GM23338 (cell line): ENCODE data around the gene DNASE1. TPM values are rescaled to one million over a fixed set of nuclear protein-coding genes. Genes with fewer than 3 reads are reported as not detected.

Experiments used
- ATAC-seq: fragments of 200-7000 bp; cut with Tn5 transposase; 3 replicates; pipeline ENCODE4 v1.9.1; 2020
- DNase-seq: peaks from one replicate; pipeline ENCODE4 v3.0.0-alpha.2; 2015; ENCODE audit warnings: low spot score
- H2AFZ ChIP-seq: fragments of 200-600 bp; sonication (generic); 2 replicates; pipeline ENCODE4 v1.8.0; 2016; ENCODE audit warnings: antibody characterized with exemption, mild to moderate bottlenecking, moderate library complexity
- H3F3A ChIP-seq: fragments of 200-600 bp; sonication (generic); replicated peaks from 2 replicates; pipeline ENCODE4 v1.8.0; 2017; ENCODE audit warnings: antibody characterized with exemption, mixed run types, low read depth
- H3K27ac ChIP-seq: fragments of 200-600 bp; sonication (generic); 2 replicates; pipeline ENCODE4 v1.6.1; 2016; ENCODE audit warnings: low read depth
- H3K27me3 ChIP-seq: fragments of 200-600 bp; sonication (generic); 2 replicates; pipeline ENCODE4 v1.8.0; 2016; ENCODE audit warnings: mild to moderate bottlenecking, mixed run types, moderate library complexity; ENCODE audit not compliant: insufficient read depth
- H3K36me3 ChIP-seq: fragments of 200-600 bp; sonication (generic); 2 replicates; pipeline ENCODE4 v1.8.0; 2016; ENCODE audit warnings: mild to moderate bottlenecking; ENCODE audit not compliant: insufficient read depth
- H3K4me1 ChIP-seq: fragments of 200-600 bp; sonication (generic); 2 replicates; pipeline ENCODE4 v1.8.0; 2016; ENCODE audit warnings: mild to moderate bottlenecking, moderate library complexity; ENCODE audit not compliant: insufficient read depth
- H3K4me2 ChIP-seq: fragments of 200-600 bp; sonication (generic); 2 replicates; pipeline ENCODE4 v1.7.1; 2017; ENCODE audit warnings: mixed run types
- H3K4me3 ChIP-seq: fragments of 200-600 bp; sonication (generic); 2 replicates; pipeline ENCODE4 v1.6.1; 2016; ENCODE audit warnings: mixed run types
- H3K79me2 ChIP-seq: fragments of 200-600 bp; sonication (generic); replicated peaks from 2 replicates; pipeline ENCODE4 v1.8.0; 2017; ENCODE audit warnings: mild to moderate bottlenecking; ENCODE audit not compliant: insufficient read depth
- H3K9me2 ChIP-seq: fragments of 200-600 bp; sonication (generic); 2 replicates; pipeline ENCODE4 v1.8.0; 2017; ENCODE audit not compliant: insufficient read depth
- H4K20me1 ChIP-seq: fragments of 200-600 bp; sonication (generic); replicated peaks from 2 replicates; pipeline ENCODE4 v1.8.0; 2017; ENCODE audit warnings: mild to moderate bottlenecking; ENCODE audit not compliant: insufficient read depth
- H3K27ac Mint-ChIP-seq: 2 replicates; pipeline ENCODE4 v1.8.0; 2020; ENCODE audit warnings: inconsistent platforms, mild to moderate bottlenecking, moderate library complexity, mixed read lengths
- H3K27me3 Mint-ChIP-seq: 3 replicates; pipeline ENCODE4 v1.8.0; 2022; ENCODE audit warnings: low read depth, mild to moderate bottlenecking, moderate library complexity, mixed read lengths, inconsistent platforms; ENCODE audit not compliant: insufficient read depth, poor library complexity
- H3K36me3 Mint-ChIP-seq: 3 replicates; pipeline ENCODE4 v1.8.0; 2021; ENCODE audit warnings: low read depth, mild to moderate bottlenecking, inconsistent platforms, moderate library complexity, mixed read lengths
- H3K4me1 Mint-ChIP-seq: 3 replicates; pipeline ENCODE4 v1.8.0; 2020; ENCODE audit warnings: mild to moderate bottlenecking, inconsistent platforms, mixed read lengths
- H3K4me3 Mint-ChIP-seq: 3 replicates; pipeline ENCODE4 v1.8.0; 2021; ENCODE audit warnings: moderate library complexity, mild to moderate bottlenecking, inconsistent platforms, mixed read lengths
- H3K9me3 Mint-ChIP-seq: 3 replicates; pipeline ENCODE4 v1.8.0; 2020; ENCODE audit warnings: moderate library complexity, mild to moderate bottlenecking, inconsistent platforms, mixed read lengths
- EZH2 ChIP-seq: fragments of 200-600 bp; sonication (generic); IDR thresholded peaks from one replicate; pipeline ENCODE4 v1.8.0; 2017; ENCODE audit warnings: antibody characterized with exemption, mild to moderate bottlenecking, low read depth; ENCODE audit not compliant: unreplicated experiment
- EZH2phosphoT487 ChIP-seq: fragments of 200-600 bp; sonication (generic); IDR thresholded peaks from one replicate; pipeline ENCODE4 v1.8.1; 2018; ENCODE audit warnings: antibody characterized with exemption; ENCODE audit not compliant: unreplicated experiment
- JUNB ChIP-seq: IDR thresholded peaks from one replicate; pipeline ENCODE4 v1.6.1; 2016; ENCODE audit warnings: antibody characterized with exemption; ENCODE audit not compliant: unreplicated experiment
- NANOG ChIP-seq: IDR thresholded peaks from 2 replicates; pipeline ENCODE4 v1.6.1; 2016; ENCODE audit warnings: antibody characterized with exemption, borderline replicate concordance
- POLR2AphosphoS5 ChIP-seq: IDR thresholded peaks from 2 replicates; pipeline ENCODE4 v1.6.1; 2016; ENCODE audit warnings: antibody characterized with exemption, low read depth
- ZNF114 ChIP-seq: fragments of 250-450 bp; sonication (Bioruptor Pico); IDR thresholded peaks from 2 replicates; pipeline ENCODE4 v1.5.0; 2020; ENCODE audit warnings: mild to moderate bottlenecking, moderate library complexity
- ZNF331 ChIP-seq: fragments of 250-450 bp; sonication (Bioruptor Pico); IDR thresholded peaks from 2 replicates; pipeline ENCODE4 v1.5.0; 2020; ENCODE audit warnings: low read depth, mild to moderate bottlenecking, moderate library complexity
- polyA plus RNA-seq: library from polyadenylated mRNA; unstranded; fragments of >200 nt; fragmentation: Nextera tagmentation; extraction: Ambion mirVana; gene quantifications from 2 replicates; pipeline ENCODE4 v1.2.1, GENCODE V29; 2016
- total RNA-seq: library from RNA; depleted of rRNA; stranded (reverse); fragments of >200 nt; shearing (Covaris generic); gene quantifications from 2 replicates; pipeline ENCODE4 v1.2.3, GENCODE V29; 2014
- TF ChIP-seq, protein P1 (sequence below): IDR thresholded peaks from one replicate; pipeline ENCODE4 v1.6.1; 2018; ENCODE audit warnings: antibody characterized with exemption; ENCODE audit not compliant: unreplicated experiment
- TF ChIP-seq, protein P2 (sequence below): fragments of 250-450 bp; sonication (Bioruptor Pico); IDR thresholded peaks from 2 replicates; pipeline ENCODE4 v1.5.0; 2020; ENCODE audit warnings: mild to moderate bottlenecking, moderate library complexity
- TF ChIP-seq, protein P3 (sequence below): IDR thresholded peaks from 2 replicates; pipeline ENCODE4 v1.6.1; 2016; ENCODE audit warnings: antibody characterized with exemption
- TF ChIP-seq, protein P4 (sequence below), 2 experiments: fragments of 200-600 bp in 1 of 2; sonication (generic) in 1 of 2; conservative IDR thresholded peaks; 2 replicates each; pipeline versions ENCODE4 v1.5.1 to v1.6.1; 2016 to 2017; ENCODE audit warnings: antibody characterized with exemption in 2 of 2, low read depth in 2 of 2, mild to moderate bottlenecking in 2 of 2, moderate library complexity in 1 of 2

The DNASE1 gene
- total and polyA plus RNA-seq, 2 experiments from 2014 or later = 7.9 to 23.0 TPM

DNA sequence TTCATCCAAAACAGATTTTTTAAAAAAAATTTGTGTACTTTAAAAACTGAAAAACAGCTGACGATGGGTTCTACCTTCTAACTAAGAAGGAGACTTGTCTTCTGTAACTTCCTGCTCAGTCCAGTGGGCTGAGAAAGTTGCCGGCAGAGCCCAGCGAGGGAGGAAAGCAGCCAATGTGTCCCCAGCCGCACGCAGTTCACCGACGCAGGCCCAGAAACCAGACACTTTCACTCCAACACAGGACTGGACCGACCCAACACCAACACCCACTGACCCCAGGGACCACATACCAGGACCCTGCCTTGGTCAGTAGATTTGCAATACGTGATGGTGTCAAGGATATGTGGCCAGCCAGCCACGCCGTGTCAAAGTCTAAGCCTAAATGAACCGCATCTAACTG is 37.3 kb downstream of the DNASE1 start:
- Histone ChIP-seq H3K27me3 (no peaks in the 10 kb centered on the region), H3K4me2 (no peak overlapping the region), H3K4me1 (no peaks in the 10 kb centered on the region), H3K9me2 (no peaks in the 10 kb centered on the region), H4K20me1 (peaks cover 24% of the 10 kb centered on the region), H3F3A (peaks cover 12% of the 10 kb centered on the region; the same call in 1 of the 2 replicates), H3K4me3 (no peak overlapping the region), H2AFZ (no peak overlapping the region), H3K27ac (no peak overlapping the region), H3K79me2 (peaks cover 59% of the 10 kb centered on the region), H3K36me3 (peaks cover 15% of the 10 kb centered on the region)
- Mint-ChIP-seq H3K4me3 (no peak overlapping the region), H3K36me3 (peaks cover 52% of the 10 kb centered on the region), H3K4me1 (peaks cover 12% of the 10 kb centered on the region), H3K27me3 (peaks cover 7% of the 10 kb centered on the region), H3K9me3 (no peaks in the 10 kb centered on the region), H3K27ac (no peak overlapping the region)
- TF ChIP-seq, protein P1, sequence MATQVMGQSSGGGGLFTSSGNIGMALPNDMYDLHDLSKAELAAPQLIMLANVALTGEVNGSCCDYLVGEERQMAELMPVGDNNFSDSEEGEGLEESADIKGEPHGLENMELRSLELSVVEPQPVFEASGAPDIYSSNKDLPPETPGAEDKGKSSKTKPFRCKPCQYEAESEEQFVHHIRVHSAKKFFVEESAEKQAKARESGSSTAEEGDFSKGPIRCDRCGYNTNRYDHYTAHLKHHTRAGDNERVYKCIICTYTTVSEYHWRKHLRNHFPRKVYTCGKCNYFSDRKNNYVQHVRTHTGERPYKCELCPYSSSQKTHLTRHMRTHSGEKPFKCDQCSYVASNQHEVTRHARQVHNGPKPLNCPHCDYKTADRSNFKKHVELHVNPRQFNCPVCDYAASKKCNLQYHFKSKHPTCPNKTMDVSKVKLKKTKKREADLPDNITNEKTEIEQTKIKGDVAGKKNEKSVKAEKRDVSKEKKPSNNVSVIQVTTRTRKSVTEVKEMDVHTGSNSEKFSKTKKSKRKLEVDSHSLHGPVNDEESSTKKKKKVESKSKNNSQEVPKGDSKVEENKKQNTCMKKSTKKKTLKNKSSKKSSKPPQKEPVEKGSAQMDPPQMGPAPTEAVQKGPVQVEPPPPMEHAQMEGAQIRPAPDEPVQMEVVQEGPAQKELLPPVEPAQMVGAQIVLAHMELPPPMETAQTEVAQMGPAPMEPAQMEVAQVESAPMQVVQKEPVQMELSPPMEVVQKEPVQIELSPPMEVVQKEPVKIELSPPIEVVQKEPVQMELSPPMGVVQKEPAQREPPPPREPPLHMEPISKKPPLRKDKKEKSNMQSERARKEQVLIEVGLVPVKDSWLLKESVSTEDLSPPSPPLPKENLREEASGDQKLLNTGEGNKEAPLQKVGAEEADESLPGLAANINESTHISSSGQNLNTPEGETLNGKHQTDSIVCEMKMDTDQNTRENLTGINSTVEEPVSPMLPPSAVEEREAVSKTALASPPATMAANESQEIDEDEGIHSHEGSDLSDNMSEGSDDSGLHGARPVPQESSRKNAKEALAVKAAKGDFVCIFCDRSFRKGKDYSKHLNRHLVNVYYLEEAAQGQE = no peak
- TF ChIP-seq, protein P2, sequence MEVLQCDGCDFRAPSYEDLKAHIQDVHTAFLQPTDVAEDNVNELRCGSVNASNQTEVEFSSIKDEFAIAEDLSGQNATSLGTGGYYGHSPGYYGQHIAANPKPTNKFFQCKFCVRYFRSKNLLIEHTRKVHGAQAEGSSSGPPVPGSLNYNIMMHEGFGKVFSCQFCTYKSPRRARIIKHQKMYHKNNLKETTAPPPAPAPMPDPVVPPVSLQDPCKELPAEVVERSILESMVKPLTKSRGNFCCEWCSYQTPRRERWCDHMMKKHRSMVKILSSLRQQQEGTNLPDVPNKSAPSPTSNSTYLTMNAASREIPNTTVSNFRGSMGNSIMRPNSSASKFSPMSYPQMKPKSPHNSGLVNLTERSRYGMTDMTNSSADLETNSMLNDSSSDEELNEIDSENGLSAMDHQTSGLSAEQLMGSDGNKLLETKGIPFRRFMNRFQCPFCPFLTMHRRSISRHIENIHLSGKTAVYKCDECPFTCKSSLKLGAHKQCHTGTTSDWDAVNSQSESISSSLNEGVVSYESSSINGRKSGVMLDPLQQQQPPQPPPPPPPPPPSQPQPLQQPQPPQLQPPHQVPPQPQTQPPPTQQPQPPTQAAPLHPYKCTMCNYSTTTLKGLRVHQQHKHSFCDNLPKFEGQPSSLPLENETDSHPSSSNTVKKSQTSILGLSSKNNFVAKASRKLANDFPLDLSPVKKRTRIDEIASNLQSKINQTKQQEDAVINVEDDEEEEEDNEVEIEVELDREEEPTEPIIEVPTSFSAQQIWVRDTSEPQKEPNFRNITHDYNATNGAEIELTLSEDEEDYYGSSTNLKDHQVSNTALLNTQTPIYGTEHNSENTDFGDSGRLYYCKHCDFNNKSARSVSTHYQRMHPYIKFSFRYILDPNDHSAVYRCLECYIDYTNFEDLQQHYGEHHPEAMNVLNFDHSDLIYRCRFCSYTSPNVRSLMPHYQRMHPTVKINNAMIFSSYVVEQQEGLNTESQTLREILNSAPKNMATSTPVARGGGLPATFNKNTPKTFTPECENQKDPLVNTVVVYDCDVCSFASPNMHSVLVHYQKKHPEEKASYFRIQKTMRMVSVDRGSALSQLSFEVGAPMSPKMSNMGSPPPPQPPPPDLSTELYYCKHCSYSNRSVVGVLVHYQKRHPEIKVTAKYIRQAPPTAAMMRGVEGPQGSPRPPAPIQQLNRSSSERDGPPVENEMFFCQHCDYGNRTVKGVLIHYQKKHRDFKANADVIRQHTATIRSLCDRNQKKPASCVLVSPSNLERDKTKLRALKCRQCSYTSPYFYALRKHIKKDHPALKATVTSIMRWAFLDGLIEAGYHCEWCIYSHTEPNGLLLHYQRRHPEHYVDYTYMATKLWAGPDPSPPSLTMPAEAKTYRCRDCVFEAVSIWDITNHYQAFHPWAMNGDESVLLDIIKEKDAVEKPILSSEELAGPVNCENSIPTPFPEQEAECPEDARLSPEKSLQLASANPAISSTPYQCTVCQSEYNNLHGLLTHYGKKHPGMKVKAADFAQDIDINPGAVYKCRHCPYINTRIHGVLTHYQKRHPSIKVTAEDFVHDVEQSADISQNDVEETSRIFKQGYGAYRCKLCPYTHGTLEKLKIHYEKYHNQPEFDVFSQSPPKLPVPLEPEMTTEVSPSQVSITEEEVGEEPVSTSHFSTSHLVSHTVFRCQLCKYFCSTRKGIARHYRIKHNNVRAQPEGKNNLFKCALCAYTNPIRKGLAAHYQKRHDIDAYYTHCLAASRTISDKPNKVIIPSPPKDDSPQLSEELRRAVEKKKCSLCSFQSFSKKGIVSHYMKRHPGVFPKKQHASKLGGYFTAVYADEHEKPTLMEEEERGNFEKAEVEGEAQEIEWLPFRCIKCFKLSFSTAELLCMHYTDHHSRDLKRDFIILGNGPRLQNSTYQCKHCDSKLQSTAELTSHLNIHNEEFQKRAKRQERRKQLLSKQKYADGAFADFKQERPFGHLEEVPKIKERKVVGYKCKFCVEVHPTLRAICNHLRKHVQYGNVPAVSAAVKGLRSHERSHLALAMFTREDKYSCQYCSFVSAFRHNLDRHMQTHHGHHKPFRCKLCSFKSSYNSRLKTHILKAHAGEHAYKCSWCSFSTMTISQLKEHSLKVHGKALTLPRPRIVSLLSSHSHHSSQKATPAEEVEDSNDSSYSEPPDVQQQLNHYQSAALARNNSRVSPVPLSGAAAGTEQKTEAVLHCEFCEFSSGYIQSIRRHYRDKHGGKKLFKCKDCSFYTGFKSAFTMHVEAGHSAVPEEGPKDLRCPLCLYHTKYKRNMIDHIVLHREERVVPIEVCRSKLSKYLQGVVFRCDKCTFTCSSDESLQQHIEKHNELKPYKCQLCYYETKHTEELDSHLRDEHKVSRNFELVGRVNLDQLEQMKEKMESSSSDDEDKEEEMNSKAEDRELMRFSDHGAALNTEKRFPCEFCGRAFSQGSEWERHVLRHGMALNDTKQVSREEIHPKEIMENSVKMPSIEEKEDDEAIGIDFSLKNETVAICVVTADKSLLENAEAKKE (CRISPR knock-in tag) = no peak
- TF ChIP-seq NANOG (no peak), ZNF114 (CRISPR knock-in tag) (no peak), JUNB (no peak), ZNF331 (CRISPR knock-in tag) (no peak), EZH2phosphoT487 (no peak), POLR2AphosphoS5 (no peak), EZH2 (no peak)
- TF ChIP-seq, protein P3, sequence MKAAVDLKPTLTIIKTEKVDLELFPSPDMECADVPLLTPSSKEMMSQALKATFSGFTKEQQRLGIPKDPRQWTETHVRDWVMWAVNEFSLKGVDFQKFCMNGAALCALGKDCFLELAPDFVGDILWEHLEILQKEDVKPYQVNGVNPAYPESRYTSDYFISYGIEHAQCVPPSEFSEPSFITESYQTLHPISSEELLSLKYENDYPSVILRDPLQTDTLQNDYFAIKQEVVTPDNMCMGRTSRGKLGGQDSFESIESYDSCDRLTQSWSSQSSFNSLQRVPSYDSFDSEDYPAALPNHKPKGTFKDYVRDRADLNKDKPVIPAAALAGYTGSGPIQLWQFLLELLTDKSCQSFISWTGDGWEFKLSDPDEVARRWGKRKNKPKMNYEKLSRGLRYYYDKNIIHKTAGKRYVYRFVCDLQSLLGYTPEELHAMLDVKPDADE = no peak
- TF ChIP-seq, protein P4, sequence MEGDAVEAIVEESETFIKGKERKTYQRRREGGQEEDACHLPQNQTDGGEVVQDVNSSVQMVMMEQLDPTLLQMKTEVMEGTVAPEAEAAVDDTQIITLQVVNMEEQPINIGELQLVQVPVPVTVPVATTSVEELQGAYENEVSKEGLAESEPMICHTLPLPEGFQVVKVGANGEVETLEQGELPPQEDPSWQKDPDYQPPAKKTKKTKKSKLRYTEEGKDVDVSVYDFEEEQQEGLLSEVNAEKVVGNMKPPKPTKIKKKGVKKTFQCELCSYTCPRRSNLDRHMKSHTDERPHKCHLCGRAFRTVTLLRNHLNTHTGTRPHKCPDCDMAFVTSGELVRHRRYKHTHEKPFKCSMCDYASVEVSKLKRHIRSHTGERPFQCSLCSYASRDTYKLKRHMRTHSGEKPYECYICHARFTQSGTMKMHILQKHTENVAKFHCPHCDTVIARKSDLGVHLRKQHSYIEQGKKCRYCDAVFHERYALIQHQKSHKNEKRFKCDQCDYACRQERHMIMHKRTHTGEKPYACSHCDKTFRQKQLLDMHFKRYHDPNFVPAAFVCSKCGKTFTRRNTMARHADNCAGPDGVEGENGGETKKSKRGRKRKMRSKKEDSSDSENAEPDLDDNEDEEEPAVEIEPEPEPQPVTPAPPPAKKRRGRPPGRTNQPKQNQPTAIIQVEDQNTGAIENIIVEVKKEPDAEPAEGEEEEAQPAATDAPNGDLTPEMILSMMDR (conservative IDR thresholded peaks at IDR 0.05; ENCODE audit: low read depth in 2 of 2) = no peak
- ATAC-seq (no peak), DNase-seq (no peak)
